ENCODE measurements around the gene FAM227B.
A peak's percentile ranks its signal among the peaks of the same experiment; 100 is the strongest.
"Not testable (repeated sequence)": the region's sequence is repeated elsewhere in the genome, so short reads cannot be mapped to it uniquely, and the experiment has no call there.

The FAM227B gene

DNA sequence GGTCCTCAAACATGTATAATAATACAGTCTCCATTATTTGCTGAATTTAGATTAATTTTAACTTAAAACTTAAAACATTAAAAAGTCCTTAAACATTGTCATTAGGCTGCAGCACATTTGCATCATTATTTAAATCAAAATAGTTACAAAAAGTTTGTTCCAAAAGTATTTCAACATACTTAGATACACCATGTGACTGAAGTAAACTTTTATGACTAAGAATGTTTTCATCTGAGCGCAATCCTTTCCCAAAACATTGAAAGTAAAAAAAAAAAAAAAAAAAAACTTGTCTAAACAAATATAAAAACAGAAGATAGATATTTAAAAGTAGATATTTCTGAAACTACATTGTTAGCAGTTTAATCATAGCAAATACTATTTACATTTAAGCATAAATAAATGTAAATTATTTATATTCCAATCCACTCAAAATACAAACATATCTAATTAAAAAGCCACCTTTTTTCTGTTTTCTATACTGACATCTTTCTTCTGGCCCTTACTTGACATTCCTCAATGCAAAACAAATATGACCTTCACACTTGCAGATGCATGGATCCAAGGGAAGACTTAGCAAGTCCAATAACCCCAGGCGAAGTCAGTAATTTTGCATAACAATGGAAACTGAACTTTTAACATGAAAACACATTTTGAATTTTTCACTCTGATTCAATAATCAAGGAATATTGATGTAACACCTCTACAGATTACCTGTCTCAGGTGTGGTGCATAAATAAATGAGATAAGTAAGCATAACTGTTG, 10.3 kb downstream of the FAM227B start:
- DNase-seq = no peak

DNA sequence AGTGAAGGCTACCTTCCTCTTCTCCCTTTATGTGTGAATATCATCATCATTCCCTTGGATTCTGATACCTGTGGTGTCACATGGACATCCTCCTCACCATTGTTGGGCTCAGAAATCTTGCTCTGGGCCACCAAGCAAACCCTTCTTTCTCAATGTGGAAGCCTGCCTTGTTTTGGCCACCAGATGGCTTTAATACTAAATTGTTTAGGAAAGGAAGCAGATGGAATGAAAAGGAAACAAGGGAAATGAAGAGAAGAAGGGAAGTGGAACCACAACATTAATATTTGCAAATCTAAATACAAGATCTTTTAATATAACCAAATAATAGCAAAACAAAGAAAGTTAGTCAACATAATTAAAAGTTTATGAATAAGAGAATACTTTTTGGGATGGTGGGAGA, 14.0 kb downstream of the FAM227B start:
- no peak for DNase-seq

DNA sequence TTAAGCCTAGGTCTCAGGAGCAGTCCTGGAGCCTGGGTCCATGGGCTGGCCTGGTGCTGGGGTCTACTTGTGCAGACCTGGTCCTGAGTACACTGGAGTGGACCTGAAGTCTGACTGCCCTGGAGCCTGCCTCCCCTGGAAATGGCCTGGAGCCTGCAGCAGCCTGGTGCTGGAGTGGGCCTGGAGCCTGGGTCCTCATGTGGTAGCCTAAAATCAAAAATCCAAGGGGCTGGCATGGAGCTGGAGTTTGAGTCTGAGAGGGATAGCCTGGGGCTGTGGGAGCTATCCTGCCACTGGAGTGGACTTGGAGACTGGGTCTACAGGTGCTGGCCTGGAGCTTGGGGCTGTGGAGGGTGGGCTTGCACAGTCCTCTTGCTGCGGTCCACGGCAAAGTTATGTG, 15.0 kb downstream of the FAM227B start:
- DNase-seq = no peak

DNA sequence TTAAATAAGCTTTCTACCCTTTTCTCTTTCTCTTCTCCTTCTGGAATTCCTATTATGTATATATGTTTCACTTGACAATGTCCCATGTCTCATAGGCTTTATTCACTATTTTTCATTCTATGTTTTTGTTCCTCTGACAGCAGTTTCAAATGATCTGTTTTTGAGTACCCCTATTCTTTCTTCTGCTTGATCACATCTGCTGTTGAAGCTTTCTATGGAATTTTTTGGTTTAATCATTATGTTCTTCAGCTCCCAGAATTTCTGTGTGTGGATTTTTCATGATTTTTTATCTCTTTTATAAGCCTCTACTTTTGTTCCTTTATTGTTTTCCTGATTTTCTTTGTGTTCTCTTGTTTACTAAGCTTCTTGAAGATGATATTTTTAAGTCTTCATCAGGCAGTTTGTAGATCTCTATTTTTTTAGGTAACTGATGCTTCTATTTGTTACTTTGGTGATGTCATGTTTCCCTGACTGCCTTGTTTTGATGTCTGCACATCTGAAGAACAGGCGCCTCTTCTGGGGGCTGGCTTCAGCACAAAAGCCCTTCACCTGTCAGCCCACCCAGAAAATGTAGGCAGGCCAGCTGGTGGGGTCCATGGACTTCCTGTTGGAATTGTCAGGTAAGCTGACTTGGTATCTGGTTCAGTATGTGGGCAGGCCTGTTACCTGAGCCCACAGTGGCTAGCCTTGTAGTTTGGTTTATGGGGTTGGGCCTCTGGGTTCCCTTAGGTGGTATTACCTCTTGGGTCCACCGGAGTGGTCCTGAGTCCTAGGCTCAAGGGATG, 15.8 kb downstream of the FAM227B start:
- no peak for DNase-seq

DNA sequence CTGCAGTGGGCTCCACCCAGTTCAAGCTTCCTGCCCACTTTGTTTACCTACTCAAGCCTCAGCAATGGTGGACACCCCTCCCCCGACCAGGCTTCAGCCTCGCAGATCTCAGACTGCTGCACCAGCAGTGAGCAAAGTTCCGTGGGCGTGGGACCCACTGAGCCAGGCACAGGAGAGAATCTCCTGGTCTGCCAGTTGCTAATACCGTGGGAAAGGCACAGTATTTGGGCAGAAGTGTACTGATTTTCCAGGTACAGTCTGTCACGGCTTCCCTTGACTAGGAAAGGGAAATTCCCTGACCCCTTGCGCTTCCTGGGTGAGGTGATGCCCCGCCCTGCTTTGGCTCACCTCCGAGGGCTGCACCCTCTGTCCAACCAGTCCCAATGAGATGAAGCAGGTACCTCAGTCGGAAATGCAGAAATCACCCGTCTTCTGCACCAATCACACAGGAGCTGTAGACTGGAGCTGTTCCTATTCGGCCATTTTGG, 27.7 kb downstream of the FAM227B start:
- not testable (repeated sequence) for DNase-seq

DNA sequence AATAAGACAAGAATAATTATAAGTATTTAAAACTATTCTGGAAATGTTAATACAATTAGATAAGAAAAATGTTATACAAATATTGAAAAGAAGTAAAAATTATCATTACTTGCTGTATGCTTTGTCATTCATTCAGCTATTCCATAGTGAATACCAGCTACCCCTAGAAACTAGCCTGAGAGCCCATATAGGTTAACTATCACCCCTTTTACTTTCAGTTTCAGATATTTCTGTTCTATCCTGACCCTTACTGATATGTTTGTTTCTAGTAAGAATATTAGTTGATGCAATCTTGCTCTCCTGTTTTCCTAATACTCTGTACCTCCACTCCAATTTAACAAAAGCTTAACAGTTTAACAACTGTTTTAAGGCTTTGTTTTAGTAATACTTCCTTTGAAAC, 31.6 kb downstream of the FAM227B start:
- no peak for DNase-seq

DNA sequence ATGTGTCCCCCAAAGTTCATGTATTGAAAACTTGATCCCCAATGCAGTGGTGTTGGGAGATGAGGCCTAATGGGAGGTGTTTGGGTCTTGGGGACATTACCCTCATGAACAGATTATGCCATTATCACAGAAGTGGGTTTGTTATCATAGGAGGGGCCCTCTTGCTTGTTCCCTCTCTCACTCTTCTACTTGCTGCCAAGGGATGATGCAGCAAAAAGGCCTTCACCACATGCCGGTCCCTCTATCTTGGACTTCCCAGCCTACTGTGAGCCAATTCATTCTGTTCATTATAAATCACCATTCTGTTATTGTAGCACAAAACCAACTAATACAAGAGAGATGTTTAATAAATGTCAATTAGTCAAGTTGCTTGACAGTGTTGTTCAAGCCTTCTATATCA, 47.2 kb downstream of the FAM227B start:
- DNase-seq = no peak

DNA sequence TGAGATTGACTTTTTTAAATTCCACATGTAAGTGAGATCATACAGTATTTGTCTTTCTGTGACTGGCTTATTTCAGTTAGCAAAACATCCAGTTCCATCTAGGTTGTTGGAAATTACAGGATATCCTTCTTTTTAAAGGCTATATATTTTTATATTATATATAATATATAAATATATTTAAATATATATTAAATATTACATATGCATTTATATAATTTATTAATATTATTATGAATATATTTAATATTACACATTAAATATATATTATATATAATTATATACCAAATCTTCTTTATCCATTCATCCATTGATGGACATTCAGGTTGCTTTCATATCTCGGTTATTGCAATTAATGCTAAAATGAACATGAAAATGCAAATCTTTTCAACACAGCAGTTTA, 49.9 kb downstream of the FAM227B start:
- DNase-seq = no peak

DNA sequence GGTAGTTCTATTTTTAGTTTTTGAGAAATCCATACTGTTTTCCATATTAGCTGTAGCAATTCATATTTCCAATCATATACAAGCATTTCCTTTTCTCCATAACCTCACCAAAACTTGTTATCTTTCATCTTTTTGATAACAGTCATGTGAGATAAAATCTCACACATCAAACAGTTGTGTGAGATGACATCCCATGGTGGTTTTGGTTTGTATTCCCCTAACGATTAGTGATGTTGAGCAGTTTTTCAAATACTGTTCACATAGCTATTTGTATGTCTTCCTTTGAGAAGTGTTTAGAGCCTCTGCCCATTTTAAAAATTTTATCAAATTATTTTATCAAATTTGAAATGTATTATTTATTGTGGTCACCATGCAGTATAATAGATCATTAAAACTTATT, 50.4 kb downstream of the FAM227B start:
- DNase-seq = no peak

DNA sequence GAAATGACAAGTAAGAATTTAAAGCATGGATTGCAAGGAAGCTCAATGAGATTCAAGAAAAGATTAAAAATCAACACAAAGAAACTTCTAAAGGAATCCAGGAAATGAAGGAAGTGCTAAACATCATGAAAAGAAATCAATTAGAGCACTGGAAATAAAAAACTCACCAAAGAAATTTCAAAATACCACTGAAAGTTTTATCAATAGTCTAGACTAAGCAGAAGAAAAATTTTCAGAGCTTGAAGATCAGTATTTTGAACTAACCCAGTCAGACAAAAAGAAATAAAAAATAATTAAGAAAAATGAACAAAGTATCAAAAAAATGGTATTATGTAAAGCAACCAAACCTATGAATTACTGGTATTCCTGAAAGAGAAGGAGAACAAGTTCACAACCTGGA, 60.6 kb downstream of the FAM227B start:
- no peak for DNase-seq

DNA sequence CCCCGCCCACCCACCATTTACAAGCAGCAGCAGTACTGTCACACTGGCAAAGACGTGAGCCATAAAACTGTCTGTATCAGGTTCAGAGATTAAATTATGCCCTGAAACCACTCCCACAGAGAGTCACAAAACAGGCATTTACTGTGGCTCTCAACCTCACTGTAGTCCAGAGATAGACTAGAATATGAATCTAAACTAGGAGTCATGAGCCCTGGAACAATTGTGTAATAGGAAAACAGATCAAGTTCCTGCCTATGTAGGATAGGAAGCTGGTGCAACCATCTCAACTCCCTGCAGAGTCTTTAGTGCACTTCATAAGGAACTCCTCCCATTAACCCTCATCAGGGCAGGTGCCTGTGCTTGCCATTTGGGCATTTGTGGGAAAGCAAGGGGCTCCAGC, 61.7 kb downstream of the FAM227B start:
- DNase-seq = no peak

DNA sequence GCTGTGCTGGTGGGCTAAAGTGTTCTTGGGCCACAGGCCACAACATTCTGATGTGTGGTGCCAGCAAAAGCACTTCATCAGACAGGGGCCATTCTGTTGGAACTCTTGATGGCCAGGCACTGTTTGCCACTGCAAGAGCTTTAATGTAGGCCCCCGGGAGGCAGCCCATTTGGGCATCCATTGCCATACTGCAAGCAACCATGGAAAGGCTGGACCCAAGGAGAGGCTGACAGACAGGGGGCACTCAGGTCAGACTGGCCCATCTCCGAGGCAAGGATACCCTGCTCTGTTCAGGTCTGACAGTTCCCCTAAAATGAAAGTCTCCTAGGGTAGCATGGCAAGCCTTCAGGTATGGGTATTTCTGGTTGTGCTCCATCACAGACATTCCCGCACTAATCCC, 64.2 kb downstream of the FAM227B start:
- DNase-seq = no peak

DNA sequence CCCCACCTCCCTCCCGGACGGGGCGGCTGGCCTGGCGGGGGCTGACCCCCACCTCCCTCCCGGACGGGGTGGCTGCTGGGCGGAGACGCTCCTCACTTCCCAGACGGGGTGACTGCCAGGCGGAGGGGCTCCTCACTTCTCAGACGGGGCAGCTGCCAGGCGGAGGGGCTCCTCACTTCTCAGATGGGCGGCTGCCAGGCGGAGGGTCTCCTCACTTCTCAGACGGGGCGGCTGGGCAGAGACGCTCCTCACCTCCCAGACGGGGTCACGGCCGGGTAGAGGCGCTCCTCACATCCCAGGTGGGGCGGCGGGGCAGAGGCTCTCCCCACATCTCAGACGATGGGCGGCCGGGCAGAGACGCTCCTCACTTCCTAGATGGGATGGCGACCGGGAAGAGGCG, 70.3 kb downstream of the FAM227B start:
- not testable (repeated sequence) for DNase-seq

DNA sequence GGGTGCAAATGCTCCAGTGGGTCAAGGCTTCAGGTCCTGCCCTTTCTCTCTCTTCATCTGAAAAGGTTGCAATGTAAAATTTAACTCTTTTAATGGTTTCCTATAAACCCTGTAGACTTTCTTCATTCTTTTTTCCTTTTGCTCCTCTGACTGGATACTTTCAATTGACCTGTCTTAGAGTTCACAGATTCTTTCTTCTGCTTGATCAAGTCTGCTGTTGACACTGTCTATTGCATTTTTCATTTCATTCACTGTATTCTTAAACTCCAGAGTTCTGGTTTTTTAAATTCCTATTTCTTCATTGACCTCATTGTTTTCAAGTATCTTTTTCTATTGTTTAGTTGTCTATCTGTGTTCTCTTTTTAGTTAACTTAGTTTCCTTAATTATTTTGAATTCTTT, 82.1 kb downstream of the FAM227B start:
- DNase-seq = no peak

DNA sequence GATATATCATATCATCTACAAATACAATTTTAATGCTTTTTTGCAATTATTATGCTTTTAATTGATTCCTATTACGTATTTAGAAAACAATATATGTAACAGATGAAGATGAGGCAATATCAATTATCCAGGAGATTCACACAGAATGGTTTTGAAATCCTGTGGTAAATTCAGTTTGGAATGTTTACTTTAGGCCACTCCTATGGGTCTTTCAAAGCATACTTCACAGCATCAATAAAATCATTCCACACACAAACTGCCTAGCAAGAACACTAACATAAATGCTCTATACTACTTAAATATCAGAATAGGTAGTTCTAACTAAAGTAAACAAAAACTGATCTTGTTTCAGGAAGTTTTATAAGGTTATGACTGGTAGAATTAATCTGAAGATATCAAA, 90.5 kb downstream of the FAM227B start:
- no peak for DNase-seq

DNA sequence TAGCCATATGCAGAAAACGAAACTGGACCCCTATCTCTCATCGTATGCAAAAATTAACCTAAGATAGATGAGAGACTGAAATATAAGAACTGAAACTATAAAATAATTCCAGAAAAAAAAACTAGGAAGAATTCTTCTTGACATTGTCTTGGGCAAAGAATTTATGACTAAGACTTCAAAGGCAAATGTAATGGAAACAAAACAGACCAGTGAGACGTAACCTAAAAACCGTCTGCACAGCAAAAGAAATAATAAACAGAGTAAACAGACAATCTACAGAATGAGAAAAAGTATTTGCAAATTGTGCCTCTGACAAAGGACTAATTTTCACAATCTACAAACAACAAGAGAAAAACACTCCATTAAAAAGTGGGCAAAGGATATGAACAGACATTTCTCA, 92.3 kb downstream of the FAM227B start:
- no peak for DNase-seq

DNA sequence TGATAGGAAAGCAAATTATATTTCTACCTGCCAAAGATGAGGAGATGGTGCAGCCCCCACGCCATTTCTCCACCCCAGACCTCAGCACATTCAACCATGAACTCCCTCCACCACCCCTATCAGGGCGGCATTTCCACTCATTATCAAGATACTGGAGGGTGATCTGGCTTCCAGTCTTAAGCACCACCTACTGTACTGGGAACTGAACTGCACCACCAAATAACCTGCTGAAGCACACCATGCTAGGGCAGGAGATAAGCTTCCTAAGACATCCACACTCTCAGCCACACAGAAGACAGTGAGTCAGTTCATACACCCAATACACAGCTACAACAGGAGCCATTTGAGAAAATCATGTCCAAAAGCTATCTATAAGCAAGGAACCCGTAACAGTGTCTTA, 98.8 kb downstream of the FAM227B start:
- DNase-seq = no peak

DNA sequence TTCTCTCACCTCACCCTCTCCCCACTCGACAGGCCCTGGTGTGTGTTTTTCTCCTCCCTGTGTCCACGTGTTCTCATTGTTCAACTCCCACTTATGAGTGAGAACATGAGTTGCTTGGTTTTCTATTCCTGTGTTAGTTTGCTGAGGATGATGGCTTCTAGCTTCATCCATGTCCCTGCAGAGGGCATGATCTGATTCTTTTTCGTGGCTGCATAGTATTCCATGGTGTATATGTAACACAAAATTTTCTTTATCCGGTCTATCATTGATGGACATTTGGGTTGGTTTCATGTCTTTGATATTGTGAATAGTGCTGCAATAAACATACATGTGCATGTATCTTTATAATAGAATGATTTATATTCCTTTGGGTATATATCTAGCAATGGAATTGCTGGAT, 107.9 kb downstream of the FAM227B start:
- DNase-seq = not testable (repeated sequence)

DNA sequence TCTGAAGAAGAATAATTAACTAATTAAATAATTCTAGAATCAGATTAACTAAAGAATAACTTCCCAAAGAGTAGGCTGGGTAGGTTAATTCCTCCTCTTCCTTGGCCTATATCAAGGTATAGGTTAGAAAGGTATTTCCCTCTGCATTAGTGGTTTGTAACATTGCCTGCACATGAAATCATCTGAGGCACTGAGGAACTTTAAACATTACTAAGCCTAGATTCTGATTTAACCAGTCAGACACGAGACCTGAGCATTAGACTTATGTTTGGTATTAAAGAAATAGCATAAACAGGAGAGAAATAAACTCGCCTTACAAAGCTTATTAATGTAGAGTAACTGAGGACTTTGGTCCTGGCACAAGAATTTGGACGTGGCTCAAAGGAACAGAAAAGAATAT, 113.4 kb downstream of the FAM227B start:
- DNase-seq = no peak

DNA sequence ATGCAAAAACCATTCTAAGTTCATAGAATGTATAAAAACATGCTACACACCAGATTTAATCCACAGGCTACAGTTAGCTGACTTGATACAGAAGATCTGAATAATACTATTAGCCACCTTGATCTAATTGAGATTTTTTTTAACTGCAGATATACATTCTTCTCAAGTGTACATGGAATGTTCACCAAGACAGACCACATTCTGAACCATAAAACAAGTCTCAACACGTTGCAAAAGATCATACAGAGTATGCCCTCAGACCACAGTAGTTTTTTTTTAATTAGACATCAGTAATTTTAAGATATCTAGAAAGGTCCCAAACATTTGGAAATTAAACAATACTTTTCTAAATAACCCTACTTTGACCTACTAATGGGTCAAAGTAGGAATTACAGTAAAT, 114.3 kb downstream of the FAM227B start:
- no peak for DNase-seq

DNA sequence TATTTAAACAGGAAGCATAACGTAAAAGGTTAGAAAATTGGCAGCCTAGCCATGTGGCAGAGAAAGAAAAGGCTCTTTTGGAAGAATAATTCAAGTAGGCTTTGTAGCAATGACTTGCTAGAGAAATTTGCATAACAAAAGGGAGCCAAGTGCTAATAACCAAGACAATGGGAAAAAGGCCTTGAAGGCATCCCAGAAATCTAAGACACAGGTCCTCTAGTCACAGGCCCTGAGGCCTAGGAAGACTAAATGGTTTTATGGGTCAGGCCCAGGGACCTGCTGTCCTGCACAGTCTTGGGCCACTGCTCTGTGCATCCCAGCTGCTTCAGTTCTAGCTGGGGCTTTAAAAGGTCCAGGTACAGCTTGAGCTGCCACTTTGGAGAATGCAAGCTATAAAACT, 119.0 kb downstream of the FAM227B start:
- DNase-seq = no peak

DNA sequence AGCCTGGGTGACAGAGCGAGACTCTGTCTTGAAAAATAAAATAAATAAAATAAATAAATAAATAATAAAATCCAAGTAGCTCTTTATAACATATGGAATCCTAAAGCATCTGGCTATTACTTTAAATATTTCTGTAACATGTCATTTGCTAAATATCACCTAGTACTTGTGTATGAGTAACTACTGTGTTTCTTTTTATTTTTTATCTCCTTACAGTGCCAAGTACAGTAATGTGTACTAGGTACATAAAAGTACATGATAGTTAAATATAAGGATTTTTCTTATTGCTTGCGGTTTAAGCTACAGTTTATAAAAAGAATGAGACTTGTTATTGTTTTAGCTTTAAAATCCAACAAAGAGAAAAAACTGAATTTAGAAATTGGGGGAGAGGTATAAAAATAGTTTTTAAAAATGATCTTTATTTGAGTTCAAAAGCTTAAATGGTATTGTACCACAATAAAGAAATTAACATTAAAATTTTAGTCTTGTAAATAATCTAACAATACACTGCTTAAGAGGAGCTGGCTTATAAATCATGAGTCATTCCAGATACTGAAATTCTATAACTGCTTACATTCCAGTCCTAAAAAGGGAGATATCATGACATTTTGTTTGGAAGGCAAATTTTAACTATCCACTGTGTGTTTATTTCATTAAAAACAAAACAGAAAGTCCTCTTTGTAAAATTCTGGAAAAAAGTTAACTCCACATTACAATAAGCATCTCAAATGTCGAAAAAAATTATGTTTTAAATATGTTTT, 124.4 kb downstream of the FAM227B start:
- no peak for DNase-seq

DNA sequence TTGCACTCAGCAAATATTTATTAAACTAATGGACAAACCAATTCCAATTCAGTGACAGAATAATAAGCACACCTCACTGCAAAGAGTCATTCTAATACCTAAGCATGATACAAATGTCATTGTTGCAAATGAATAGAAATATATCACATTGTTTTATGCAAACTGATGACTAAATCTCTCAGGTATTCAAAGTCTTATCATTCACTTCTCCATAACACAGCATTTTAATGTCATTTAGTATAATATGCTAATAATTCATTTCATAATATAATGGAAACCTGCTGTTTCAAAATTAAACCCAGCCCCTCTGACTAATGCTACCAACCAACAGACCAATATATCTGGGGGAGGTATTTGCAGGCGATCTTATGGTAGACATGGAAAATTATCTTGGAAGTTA, 125.8 kb downstream of the FAM227B start:
- no peak for DNase-seq

DNA sequence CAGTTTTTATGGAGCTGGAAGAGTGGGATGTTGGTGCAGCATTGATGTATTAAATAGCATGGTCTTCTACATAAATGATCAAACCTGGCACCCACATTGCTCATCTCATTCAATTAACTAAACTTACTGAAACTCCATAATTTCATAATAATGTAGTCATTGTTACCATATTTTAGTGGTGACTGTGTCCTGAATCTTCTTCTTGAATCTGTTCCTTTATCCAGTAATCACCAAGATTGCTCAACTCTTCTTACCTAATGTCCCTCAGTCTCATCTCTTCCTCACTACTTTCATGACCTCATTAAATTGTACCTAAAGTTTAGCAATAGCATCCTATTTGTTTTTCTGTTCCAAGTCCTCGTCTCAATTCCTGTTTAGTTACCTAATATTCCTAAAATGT, 127.8 kb downstream of the FAM227B start:
- DNase-seq = peak; percentile 95 to 96
